Lower leg skin (tissue), 4 donors: ENCODE results near the gene GNAZ. TPM values are rescaled to one million over a fixed set of nuclear protein-coding genes. Genes with fewer than 3 reads are reported as not detected.

ENCODE experiments used
- DNase-seq, 2 donors: peaks; one replicate each; pipeline ENCODE4 v3.0.0-alpha.2; 2019; ENCODE audit warnings: low spot score in 2 of 2
- H3K4me3 ChIP-seq: fragments of 200-600 bp; sonication (generic); 2 replicates; pipeline ENCODE4 v1.5.1; 2017; ENCODE audit warnings: mild to moderate bottlenecking, low read depth; ENCODE audit not compliant: poor library complexity, severe bottlenecking
- CTCF ChIP-seq, 3 donors: fragments of 450-650 bp; IDR thresholded peaks; one replicate each; pipeline ENCODE4 v1.5.1; 2016; ENCODE audit warnings: antibody characterized with exemption in 3 of 3, mild to moderate bottlenecking in 3 of 3, moderate library complexity in 2 of 3
- POLR2A ChIP-seq, 2 donors: fragments of 450-650 bp; IDR thresholded peaks; one replicate each; pipeline ENCODE4 v1.6.1; 2016 to 2017; ENCODE audit warnings: antibody characterized with exemption in 2 of 2, mild to moderate bottlenecking in 1 of 2, moderate library complexity in 1 of 2
- WGBS, 2 donors: methylation state at CpG; one replicate each; pipeline ENCODE4 v1.1.5; 2018; 5-methylcytosine and 5-hydroxymethylcytosine counted together
- intact Hi-C: fragments of 100-400 bp; cut with DNase I; formaldehyde crosslinking; loops from one replicate; pipeline ENCODE4 v1.15.0; 2023; ENCODE audit warnings: low total_unique reads
- total RNA-seq, 4 donors: library from RNA; depleted of rRNA; stranded (reverse); fragments of >200 nt; gene quantifications; one replicate each; pipeline ENCODE4 v1.1.0, GENCODE V29; 2016

The GNAZ gene
- total RNA-seq, 4 donors from 2014 or later = 1.5 to 3.6 (median 2.0) TPM

GRCh38 chr22:23157560-23158515, 87.5 kb downstream of the GNAZ start:
- 87 to 90% methylated on average over 12 to 22 of the region's 22 CpGs for WGBS, 2 donors
- intact Hi-C loops = no loop called here
- H3K4me3 ChIP-seq = no peak overlapping the region
- DNase-seq = no peak
- TF ChIP-seq CTCF (IDR thresholded peaks at IDR 0.05) = no peak
- TF ChIP-seq POLR2A (IDR thresholded peaks at IDR 0.05) = no peak

GRCh38 chr22:23158516-23159290, 88.4 kb downstream of the GNAZ start:
- no peak for TF ChIP-seq CTCF (IDR thresholded peaks at IDR 0.05)
- no peak for TF ChIP-seq POLR2A (IDR thresholded peaks at IDR 0.05)
- DNase-seq = no peak
- WGBS, 2 donors = 83 to 90% methylated on average over 10 to 14 of the region's 14 CpGs
- no peak overlapping the region for H3K4me3 ChIP-seq
- intact Hi-C loops = no loop called here

GRCh38 chr22:23159291-23159630, 88.9 kb downstream of the GNAZ start:
- no peak for DNase-seq
- intact Hi-C loops = no loop called here
- 81 to 90% methylated on average over 5 to 6 of the region's 6 CpGs for WGBS, 2 donors
- H3K4me3 ChIP-seq = no peak overlapping the region
- TF ChIP-seq POLR2A (IDR thresholded peaks at IDR 0.05) (no peak), CTCF (IDR thresholded peaks at IDR 0.05) (no peak)

GRCh38 chr22:23161029-23161428, 90.7 kb downstream of the GNAZ start:
- H3K4me3 ChIP-seq = no peak overlapping the region
- TF ChIP-seq POLR2A (IDR thresholded peaks at IDR 0.05) = no peak
- no peak for TF ChIP-seq CTCF (IDR thresholded peaks at IDR 0.05)
- intact Hi-C loops = no loop called here
- no peak for DNase-seq
- 94 to 95% methylated on average over 4 of the region's 4 CpGs for WGBS, 2 donors

- 86 to 89% methylated on average over 9 to 13 of the region's 13 CpGs for WGBS, 2 donors
- no peak for DNase-seq
- TF ChIP-seq POLR2A (IDR thresholded peaks at IDR 0.05) = no peak
- TF ChIP-seq CTCF (IDR thresholded peaks at IDR 0.05) = no peak
- no peak overlapping the region for H3K4me3 ChIP-seq
- intact Hi-C loops = no loop called here
These were observed 91.3 kb downstream of the GNAZ start for GRCh38 chr22:23161574-23161973.
